Endothelial cell of umbilical vein (primary cell): ENCODE results near the gene CMC4. TPM values are rescaled to one million over a fixed set of nuclear protein-coding genes. Genes with fewer than 3 reads are reported as not detected.

Source experiments
- BruUV-seq: library from RNA; stranded (reverse); fragments of 400-500 nt; replicated peaks from 2 replicates; lab custom pipeline; 2021; lab: Mats Ljungman, UMichigan
- CTCF ChIA-PET: fragments of 300-600, 350-600 bp; sonication (Branson Sonifier 250); formaldehyde crosslinking; loops from one replicate; lab custom pipeline; 2021; ENCODE audit warnings: antibody characterized with exemption, inconsistent platforms; lab: Charles Lee
- POLR2A ChIA-PET: fragments of 300-600, 350-600 bp; sonication (Branson Sonifier 250); formaldehyde crosslinking; loops from one replicate; lab custom pipeline; 2021; ENCODE audit warnings: antibody characterized with exemption, inconsistent platforms; lab: Charles Lee
- DNase-seq: peaks from one replicate; pipeline ENCODE4 v3.0.0-alpha.2; 2011; ENCODE audit warnings: low read depth, low spot score
- FAIRE-seq: peaks from 2 replicates; lab custom pipeline; 2011; peaks lifted over from hg19 to GRCh38; lab: Jason Lieb, UNC
- H2AFZ ChIP-seq: 2 replicates; pipeline ENCODE4 v1.6.0; 2012; ENCODE audit warnings: low read depth, low read length, control low read depth, inconsistent platforms
- H3K27ac ChIP-seq: 2 replicates; pipeline ENCODE4 v1.5.1; 2011; ENCODE audit warnings: low read depth, mild to moderate bottlenecking, control low read depth, low read length, moderate library complexity; ENCODE audit not compliant: insufficient read depth
- H3K27me3 ChIP-seq, 2 experiments: 2 replicates each; pipeline versions ENCODE4 v1.6.0 to v1.6.1; 2011; ENCODE audit warnings: low read length in 2 of 2, mixed read lengths in 1 of 2; ENCODE audit not compliant: control insufficient read depth in 2 of 2, insufficient read depth in 2 of 2
- H3K36me3 ChIP-seq, 2 experiments: 2 replicates in 1 of 2; 3 replicates in 1 of 2; pipeline ENCODE4 v1.5.1; 2011; ENCODE audit warnings: low read length in 2 of 2, mild to moderate bottlenecking in 1 of 2, moderate library complexity in 1 of 2; ENCODE audit not compliant: control insufficient read depth in 2 of 2, insufficient read depth in 2 of 2; ENCODE audit errors: extremely low read depth in 1 of 2
- H3K4me1 ChIP-seq: 3 replicates; pipeline ENCODE4 v1.5.1; 2011; ENCODE audit warnings: mild to moderate bottlenecking, low read length; ENCODE audit not compliant: control insufficient read depth, insufficient read depth; ENCODE audit errors: extremely low read depth
- H3K4me2 ChIP-seq: 2 replicates; pipeline ENCODE4 v1.6.1; 2011; ENCODE audit warnings: low read length, control low read depth, mixed read lengths; ENCODE audit not compliant: insufficient read depth
- H3K4me3 ChIP-seq, 3 experiments: fragments of 200-600 bp in 1 of 3; sonication (generic), shearing (Covaris generic) in 1 of 3; replicated peaks in 1 of 3; 2 replicates each; pipeline ENCODE4 v1.5.1; 2011 to 2016; ENCODE audit warnings: control low read depth in 3 of 3, low read length in 3 of 3, mild to moderate bottlenecking in 2 of 3, inconsistent platforms in 1 of 3, low read depth in 1 of 3, moderate library complexity in 1 of 3; ENCODE audit not compliant: insufficient read depth in 1 of 3
- H3K79me2 ChIP-seq: 2 replicates; pipeline ENCODE4 v1.6.0; 2012; ENCODE audit warnings: low read length, inconsistent platforms; ENCODE audit not compliant: control insufficient read depth, insufficient read depth
- H3K9ac ChIP-seq: replicated peaks from 2 replicates; pipeline ENCODE3; 2011; ENCODE audit warnings: low read length, control low read depth; ENCODE audit not compliant: insufficient read depth; ENCODE audit errors: extremely low read depth
- H3K9me1 ChIP-seq: replicated peaks from 3 replicates; pipeline ENCODE4 v1.6.0; 2011; ENCODE audit warnings: mild to moderate bottlenecking, low read length; ENCODE audit not compliant: control insufficient read depth, insufficient read depth; ENCODE audit errors: extremely low read depth
- H3K9me3 ChIP-seq: replicated peaks from 2 replicates; pipeline ENCODE4 v1.5.1; 2012; ENCODE audit warnings: low read length, inconsistent platforms; ENCODE audit not compliant: control insufficient read depth, insufficient read depth
- H4K20me1 ChIP-seq: replicated peaks from 2 replicates; pipeline ENCODE3; 2011; ENCODE audit warnings: mild to moderate bottlenecking, low read length; ENCODE audit not compliant: control insufficient read depth, insufficient read depth; ENCODE audit errors: extremely low read depth
- CTCF ChIP-seq, 2 donors: IDR thresholded peaks; 1 replicate in 1 of 2; 2 replicates in 1 of 2; pipeline ENCODE4 v1.5.1; 2011; ENCODE audit warnings: low read length in 2 of 2, mild to moderate bottlenecking in 2 of 2, moderate library complexity in 2 of 2, control low read depth in 1 of 2, inconsistent platforms in 1 of 2, low read depth in 1 of 2; ENCODE audit not compliant: insufficient read depth in 1 of 2; ENCODE audit errors: extremely low read depth in 1 of 2
- EZH2 ChIP-seq: IDR thresholded peaks from 2 replicates; pipeline ENCODE4 v1.6.1; 2012; ENCODE audit warnings: borderline replicate concordance, low read depth, mild to moderate bottlenecking, moderate library complexity, low read length, inconsistent platforms; ENCODE audit not compliant: severe bottlenecking
- FOS ChIP-seq: IDR thresholded peaks from 2 replicates; pipeline ENCODE4 v1.6.1; 2011; ENCODE audit warnings: mild to moderate bottlenecking, low read length, moderate library complexity, borderline replicate concordance; ENCODE audit not compliant: insufficient read depth
- GATA2 ChIP-seq: IDR thresholded peaks from 2 replicates; pipeline ENCODE4 v1.7.0; 2011; ENCODE audit warnings: low read depth, mild to moderate bottlenecking, moderate library complexity, mixed read lengths, low read length; ENCODE audit not compliant: insufficient read length, insufficient read depth
- JUN ChIP-seq: IDR thresholded peaks from 2 replicates; pipeline ENCODE4 v1.6.1; 2011; ENCODE audit warnings: borderline replicate concordance, low read depth; ENCODE audit not compliant: insufficient read length, insufficient read depth
- MAX ChIP-seq: IDR thresholded peaks from 2 replicates; pipeline ENCODE4 v1.6.1; 2011; ENCODE audit not compliant: insufficient read depth, insufficient read length
- MYC ChIP-seq: IDR thresholded peaks from one replicate; pipeline ENCODE4 v1.6.1; 2011; ENCODE audit warnings: mild to moderate bottlenecking, low read depth, low read length
- POLR2A ChIP-seq: IDR thresholded peaks from 2 replicates; pipeline ENCODE4 v1.6.1; 2012; ENCODE audit warnings: low read depth, mild to moderate bottlenecking, control low read depth, low read length
- POLR2AphosphoS5 ChIP-seq: IDR thresholded peaks from 2 replicates; pipeline ENCODE4 v1.6.1; 2012; ENCODE audit warnings: low read depth, mild to moderate bottlenecking, control low read depth, low read length, moderate library complexity; ENCODE audit not compliant: insufficient read depth
- dilution Hi-C: fragments of 300-500 bp; cut with MboI; formaldehyde crosslinking; loops from one replicate; pipeline ENCODE4 v1.15.0; 2019; ENCODE audit warnings: low sequenced_read_pairs; ENCODE audit not compliant: extremely low pct_ligation_motif_present
- intact Hi-C: fragments of 100-400 bp; cut with micrococcal nuclease; formaldehyde crosslinking; loops from one replicate; pipeline ENCODE4 v1.10.0; 2022
- polyA plus RNA-seq, 4 experiments: library from polyadenylated mRNA; depleted of rRNA in 3 of 4; stranded (reverse) in 3 of 4; unstranded in 1 of 4; fragments of >200 nt; gene quantifications; 2 replicates each; pipeline versions ENCODE4 v1.2.1 to v1.2.3, GENCODE V29; 2011 to 2012; ENCODE audit warnings: missing spikeins in 1 of 4
- total RNA-seq: library from RNA; stranded (reverse); gene quantifications from 2 replicates; pipeline ENCODE4 v1.2.3, GENCODE V29; 2021

CMC4 gene
- total and polyA plus RNA-seq, 2 donors (not counting 3 experiments of a cell fraction or from before 2014, with no cell fraction given): 3.2 to 6.7 TPM

- no peak overlapping the region for H3K9ac ChIP-seq
- no peak overlapping the region for H3K4me2 ChIP-seq
- DNase-seq: no peak
- no peaks in the 10 kb centered on the region for H3K9me3 ChIP-seq
- no peaks in the 10 kb centered on the region for H3K27me3 ChIP-seq
- POLR2A ChIA-PET: no interaction called here
- H3K36me3 ChIP-seq: no peaks in the 10 kb centered on the region
- H4K20me1 ChIP-seq: no peaks in the 10 kb centered on the region
- CTCF ChIA-PET: no interaction called here
- no peak for FAIRE-seq
- intact Hi-C loops: no loop called here
- peaks cover 11% of the 10 kb centered on the region for H3K4me1 ChIP-seq
- dilution Hi-C loops: no loop called here
- no peaks in the 10 kb centered on the region for H3K9me1 ChIP-seq
- H3K27ac ChIP-seq: no peak overlapping the region
- no peak overlapping the region for H2AFZ ChIP-seq
- no TSS peak for BruUV-seq
- no peaks in the 10 kb centered on the region for H3K79me2 ChIP-seq
- TF ChIP-seq FOS (no peak), CTCF (IDR thresholded peaks at IDR 0.05; ENCODE audit: extremely low read depth in 1 of 2, insufficient read depth in 1 of 2, low read depth in 1 of 2, low read length in 2 of 2) (no peak), POLR2AphosphoS5 (no peak), POLR2A (no peak), EZH2 (no peak), MYC (no peak), GATA2 (no peak), MAX (no peak), JUN (no peak)
- H3K4me3 ChIP-seq: no peak overlapping the region
Observed at GRCh38 chrX:155053656-155054055, 17.3 kb downstream of the CMC4 start.
